HepG2 (cell line): ENCODE results near the gene CCL22. TPM values are rescaled to one million over a fixed set of nuclear protein-coding genes. Genes with fewer than 3 reads are reported as not detected.
A peak's percentile ranks its signal among the peaks of the same experiment; 100 is the strongest.

Source experiments
- DNMT3B ChIP-seq: conservative IDR thresholded peaks from 2 replicates; pipeline ENCODE4 v1.6.1; 2016; ENCODE audit warnings: missing biosample characterization, control low read depth
- ESRRA ChIP-seq: sonication (generic); formaldehyde crosslinking; IDR thresholded peaks from 2 replicates; pipeline ENCODE4 v1.5.1; 2020; ENCODE audit warnings: mild to moderate bottlenecking, low read depth, missing genetic modification reagents
- HBP1 ChIP-seq: IDR thresholded peaks from 2 replicates; pipeline ENCODE4 v1.6.1; 2016; ENCODE audit warnings: low read depth, control low read depth
- HMG20B ChIP-seq: conservative IDR thresholded peaks from 2 replicates; pipeline ENCODE4 v1.6.1; 2016; ENCODE audit warnings: missing genetic modification reagents, missing compliant biosample characterization
- ISX ChIP-seq: sonication (generic); formaldehyde crosslinking; conservative IDR thresholded peaks from 2 replicates; pipeline ENCODE4 v1.5.0; 2020; ENCODE audit warnings: missing genetic modification reagents
- JDP2 ChIP-seq: sonication (generic); formaldehyde crosslinking; IDR thresholded peaks from 2 replicates; pipeline ENCODE4 v1.8.1; 2022; ENCODE audit warnings: missing genetic modification reagents, borderline replicate concordance
- NPAS2 ChIP-seq: sonication (generic); formaldehyde crosslinking; IDR thresholded peaks from 2 replicates; pipeline ENCODE4 v1.8.0; 2022; ENCODE audit warnings: mild to moderate bottlenecking, missing genetic modification reagents, borderline replicate concordance
- NR2F1 ChIP-seq, 2 experiments: fragments of 450-650 bp in 1 of 2; formaldehyde crosslinking in 1 of 2; IDR thresholded peaks; 2 replicates each; pipeline versions ENCODE4 v1.5.0 to v1.6.1; 2016 to 2020; ENCODE audit warnings: mild to moderate bottlenecking in 1 of 2, missing compliant biosample characterization in 1 of 2, missing genetic modification reagents in 1 of 2, moderate library complexity in 1 of 2
- NR2F6 ChIP-seq, 2 experiments: IDR thresholded peaks; 2 replicates each; pipeline ENCODE4 v1.6.1; 2016; ENCODE audit warnings: antibody characterized with exemption in 1 of 2, mild to moderate bottlenecking in 1 of 2
- REXO4 ChIP-seq: sonication (generic); formaldehyde crosslinking; IDR thresholded peaks from 2 replicates; pipeline ENCODE4 v1.8.0; 2022; ENCODE audit warnings: missing genetic modification reagents, mild to moderate bottlenecking, borderline replicate concordance
- RNF2 ChIP-seq: fragments of 450-650 bp; conservative IDR thresholded peaks from 2 replicates; pipeline ENCODE4 v1.6.1; 2016; ENCODE audit warnings: low read depth
- SRSF1 ChIP-seq: fragments of 200-400 bp; formaldehyde crosslinking; optimal IDR thresholded peaks from 2 replicates; pipeline ENCODE3; 2017; ENCODE audit warnings: mild to moderate bottlenecking, low read depth, low read length, moderate library complexity
- TCF7L2 ChIP-seq: IDR thresholded peaks from 2 replicates; pipeline ENCODE4 v1.6.1; 2011; ENCODE audit warnings: mild to moderate bottlenecking, low read depth, low read length, moderate library complexity
- USF2 ChIP-seq, 2 experiments: sonication (generic) in 1 of 2; formaldehyde crosslinking in 1 of 2; IDR thresholded peaks; 2 replicates each; pipeline versions ENCODE4 v1.5.1 to v1.6.1; 2011 to 2020; ENCODE audit warnings: borderline replicate concordance in 1 of 2, low read depth in 1 of 2, low read length in 1 of 2, mild to moderate bottlenecking in 1 of 2, missing genetic modification reagents in 1 of 2, moderate library complexity in 1 of 2
- ZFY ChIP-seq: sonication (generic); formaldehyde crosslinking; IDR thresholded peaks from 2 replicates; pipeline ENCODE4 v1.4.0; 2020; ENCODE audit warnings: missing genetic modification reagents
- ZNF33A ChIP-seq: sonication (generic); formaldehyde crosslinking; IDR thresholded peaks from 2 replicates; pipeline ENCODE4 v1.5.1; 2020; ENCODE audit warnings: missing genetic modification reagents, mild to moderate bottlenecking, moderate library complexity, borderline replicate concordance
- ZNF569 ChIP-seq: sonication (generic); formaldehyde crosslinking; IDR thresholded peaks from 2 replicates; pipeline ENCODE4 v1.5.0; 2020; ENCODE audit warnings: mild to moderate bottlenecking, missing genetic modification reagents, moderate library complexity, borderline replicate concordance
- ZNF577 ChIP-seq: sonication (generic); formaldehyde crosslinking; IDR thresholded peaks from 2 replicates; pipeline ENCODE4 v1.4.0; 2020; ENCODE audit warnings: mild to moderate bottlenecking, low read depth, missing genetic modification reagents, borderline replicate concordance
- ZNF775 ChIP-seq: sonication (generic); formaldehyde crosslinking; IDR thresholded peaks from 2 replicates; pipeline ENCODE4 v1.4.0; 2020; ENCODE audit warnings: missing genetic modification reagents, mild to moderate bottlenecking, moderate library complexity, borderline replicate concordance
- polyA plus RNA-seq, 8 experiments: library from polyadenylated mRNA; depleted of rRNA in 3 of 8; stranded (reverse) in 7 of 8; unstranded in 1 of 8; fragments of >200 nt; fragmentation: Illumina TruSeq in 4 of 8; extraction: Trizol in 4 of 8; gene quantifications; 2 replicates each; pipeline versions ENCODE4 v1.2.1 to v1.2.3, GENCODE V29; 2011 to 2016; ENCODE audit warnings: low read depth in 4 of 8, missing spikeins in 1 of 8, mixed read lengths in 1 of 8; ENCODE audit not compliant: insufficient read depth in 1 of 8
- total RNA-seq, 5 experiments: library from RNA; depleted of rRNA; stranded (reverse); fragments of >200 nt; fragmentation: Illumina TruSeq; extraction: Trizol; gene quantifications; 2 replicates each; pipeline ENCODE4 v1.2.3, GENCODE V29; 2016; ENCODE audit warnings: low read depth in 1 of 5
- TF ChIP-seq, protein P1 (sequence below): sonication (generic); formaldehyde crosslinking; IDR thresholded peaks from 2 replicates; pipeline ENCODE4 v1.4.0; 2020; ENCODE audit warnings: mild to moderate bottlenecking, missing genetic modification reagents, borderline replicate concordance

CCL22 gene
- total and polyA plus RNA-seq, 2 of the 13 experiments (the other 11 are each of a cell fraction or from before 2014, with no cell fraction given) = not detected

DNA sequence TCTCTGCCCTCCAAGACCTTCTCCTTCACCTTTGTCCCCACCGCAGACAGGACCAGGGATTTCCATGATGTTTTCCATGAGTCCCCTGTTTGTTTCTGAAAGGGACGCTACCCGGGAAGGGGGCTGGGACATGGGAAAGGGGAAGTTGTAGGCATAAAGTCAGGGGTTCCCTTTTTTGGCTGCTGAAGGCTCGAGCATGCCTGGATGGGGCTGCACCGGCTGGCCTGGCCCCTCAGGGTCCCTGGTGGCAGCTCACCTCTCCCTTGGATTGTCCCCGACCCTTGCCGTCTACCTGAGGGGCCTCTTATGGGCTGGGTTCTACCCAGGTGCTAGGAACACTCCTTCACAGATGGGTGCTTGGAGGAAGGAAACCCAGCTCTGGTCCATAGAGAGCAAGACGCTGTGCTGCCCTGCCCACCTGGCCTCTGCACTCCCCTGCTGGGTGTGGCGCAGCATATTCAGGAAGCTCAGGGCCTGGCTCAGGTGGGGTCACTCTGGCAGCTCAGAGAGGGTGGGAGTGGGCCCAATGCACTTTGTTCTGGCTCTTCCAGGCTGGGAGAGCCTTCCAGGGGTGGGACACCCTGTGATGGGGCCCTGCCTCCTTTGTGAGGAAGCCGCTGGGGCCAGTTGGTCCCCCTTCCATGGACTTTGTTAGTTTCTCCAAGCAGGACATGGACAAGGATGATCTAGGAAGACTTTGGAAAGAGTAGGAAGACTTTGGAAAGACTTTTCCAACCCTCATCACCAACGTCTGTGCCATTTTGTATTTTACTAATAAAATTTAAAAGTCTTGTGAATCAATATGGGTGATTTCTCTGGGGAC, 25.9 kb downstream of the CCL22 start (continued):
- TF ChIP-seq ZNF569 (no peak), ESRRA (peak; percentile 72; the same call in 1 of the 2 replicates), NR2F6 (IDR thresholded peaks at IDR 0.05) (peak; percentile 5; the same call in 1 of the 2 replicates), NR2F6 (CRISPR knock-in tag; IDR thresholded peaks at IDR 0.05) (no peak), ZFY (peak; percentile 26; the same call in 1 of the 2 replicates), ZNF577 (CRISPR knock-in tag) (no peak), NR2F1 (CRISPR knock-in tag; IDR thresholded peaks at IDR 0.05) (no peak), HMG20B (no peak), TCF7L2 (no peak), USF2 (IDR thresholded peaks at IDR 0.05; ENCODE audit: low read depth, low read length) (no peak), USF2 (CRISPR knock-in tag; IDR thresholded peaks at IDR 0.05; ENCODE audit: borderline replicate concordance) (no peak), NPAS2 (CRISPR knock-in tag) (no peak), SRSF1 (peak; percentile 28), ZNF775 (no peak), HBP1 (CRISPR knock-in tag) (0 out of 2 replicates have a peak, but pooled peaks have one; percentile 42), ZNF33A (CRISPR knock-in tag) (no peak), REXO4 (CRISPR knock-in tag) (no peak), ISX (CRISPR knock-in tag) (no peak), RNF2 (no peak), JDP2 (peak; percentile 41; the same call in 1 of the 2 replicates), DNMT3B (CRISPR knock-in tag) (0 out of 2 replicates have a peak, but pooled peaks have one; percentile 64)
- TF ChIP-seq, protein P1, sequence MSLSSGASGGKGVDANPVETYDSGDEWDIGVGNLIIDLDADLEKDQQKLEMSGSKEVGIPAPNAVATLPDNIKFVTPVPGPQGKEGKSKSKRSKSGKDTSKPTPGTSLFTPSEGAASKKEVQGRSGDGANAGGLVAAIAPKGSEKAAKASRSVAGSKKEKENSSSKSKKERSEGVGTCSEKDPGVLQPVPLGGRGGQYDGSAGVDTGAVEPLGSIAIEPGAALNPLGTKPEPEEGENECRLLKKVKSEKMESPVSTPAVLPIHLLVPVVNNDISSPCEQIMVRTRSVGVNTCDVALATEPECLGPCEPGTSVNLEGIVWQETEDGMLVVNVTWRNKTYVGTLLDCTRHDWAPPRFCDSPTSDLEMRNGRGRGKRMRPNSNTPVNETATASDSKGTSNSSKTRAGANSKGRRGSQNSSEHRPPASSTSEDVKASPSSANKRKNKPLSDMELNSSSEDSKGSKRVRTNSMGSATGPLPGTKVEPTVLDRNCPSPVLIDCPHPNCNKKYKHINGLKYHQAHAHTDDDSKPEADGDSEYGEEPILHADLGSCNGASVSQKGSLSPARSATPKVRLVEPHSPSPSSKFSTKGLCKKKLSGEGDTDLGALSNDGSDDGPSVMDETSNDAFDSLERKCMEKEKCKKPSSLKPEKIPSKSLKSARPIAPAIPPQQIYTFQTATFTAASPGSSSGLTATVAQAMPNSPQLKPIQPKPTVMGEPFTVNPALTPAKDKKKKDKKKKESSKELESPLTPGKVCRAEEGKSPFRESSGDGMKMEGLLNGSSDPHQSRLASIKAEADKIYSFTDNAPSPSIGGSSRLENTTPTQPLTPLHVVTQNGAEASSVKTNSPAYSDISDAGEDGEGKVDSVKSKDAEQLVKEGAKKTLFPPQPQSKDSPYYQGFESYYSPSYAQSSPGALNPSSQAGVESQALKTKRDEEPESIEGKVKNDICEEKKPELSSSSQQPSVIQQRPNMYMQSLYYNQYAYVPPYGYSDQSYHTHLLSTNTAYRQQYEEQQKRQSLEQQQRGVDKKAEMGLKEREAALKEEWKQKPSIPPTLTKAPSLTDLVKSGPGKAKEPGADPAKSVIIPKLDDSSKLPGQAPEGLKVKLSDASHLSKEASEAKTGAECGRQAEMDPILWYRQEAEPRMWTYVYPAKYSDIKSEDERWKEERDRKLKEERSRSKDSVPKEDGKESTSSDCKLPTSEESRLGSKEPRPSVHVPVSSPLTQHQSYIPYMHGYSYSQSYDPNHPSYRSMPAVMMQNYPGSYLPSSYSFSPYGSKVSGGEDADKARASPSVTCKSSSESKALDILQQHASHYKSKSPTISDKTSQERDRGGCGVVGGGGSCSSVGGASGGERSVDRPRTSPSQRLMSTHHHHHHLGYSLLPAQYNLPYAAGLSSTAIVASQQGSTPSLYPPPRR (CRISPR knock-in tag) = no peak; the same call in 1 of the 2 replicates
